NCI-H748 (cell line): Measurements from ENCODE around the gene ADAM12.

Experiments
- DNase-seq: peaks from one replicate; lab custom pipeline; 2025; ENCODE audit not compliant: unreplicated experiment; lab: John Stamatoyannopoulos, UW

ADAM12 gene

GRCh38 chr10:126218778-126219649, 169.3 kb downstream of the ADAM12 start:
- no peak for DNase-seq

- no peak for DNase-seq
Observed at GRCh38 chr10:126218174-126218573, 170.1 kb downstream of the ADAM12 start.

GRCh38 chr10:126216632-126216961, 171.7 kb downstream of the ADAM12 start:
- DNase-seq = no peak

- no peak for DNase-seq
Observed at GRCh38 chr10:126215746-126216631, 172.3 kb downstream of the ADAM12 start.

GRCh38 chr10:126214679-126215078, 173.6 kb downstream of the ADAM12 start:
- no peak for DNase-seq

GRCh38 chr10:126214021-126214420, 174.3 kb downstream of the ADAM12 start:
- no peak for DNase-seq

GRCh38 chr10:126212738-126213137, 175.5 kb downstream of the ADAM12 start:
- no peak for DNase-seq

- DNase-seq = no peak
Observed at GRCh38 chr10:126210051-126210651, 178.1 kb downstream of the ADAM12 start.

- no peak for DNase-seq
Observed at GRCh38 chr10:126209451-126209850, 178.8 kb downstream of the ADAM12 start.

- DNase-seq = peak; percentile 20
Observed at GRCh38 chr10:126208726-126209302, 179.5 kb downstream of the ADAM12 start.

- DNase-seq = no peak
Observed at GRCh38 chr10:126207851-126208250, 180.4 kb downstream of the ADAM12 start.

GRCh38 chr10:126207313-126207771, 180.9 kb downstream of the ADAM12 start:
- DNase-seq = no peak

GRCh38 chr10:126205486-126206205, 182.6 kb downstream of the ADAM12 start:
- DNase-seq = no peak

- DNase-seq = peak; percentile 15
Observed at GRCh38 chr10:126204320-126204719, 184.0 kb downstream of the ADAM12 start.

- DNase-seq = no peak
Observed at GRCh38 chr10:126203746-126204145, 184.5 kb downstream of the ADAM12 start.

- DNase-seq = no peak
Observed at GRCh38 chr10:126201603-126202002, 186.7 kb downstream of the ADAM12 start.

GRCh38 chr10:126199221-126199998, 188.9 kb downstream of the ADAM12 start:
- DNase-seq = no peak

- DNase-seq = no peak
Observed at GRCh38 chr10:126198681-126199080, 189.6 kb downstream of the ADAM12 start.

GRCh38 chr10:126197036-126197543, 191.2 kb downstream of the ADAM12 start:
- no peak for DNase-seq
